HepG2 (cell line): Measurements from ENCODE around the gene GLUD1. TPM values are rescaled to one million over a fixed set of nuclear protein-coding genes. Genes with fewer than 3 reads are reported as not detected.

Experiments
- ATAC-seq: fragments of 200-7000 bp; cut with Tn5 transposase; 3 replicates; pipeline ENCODE4 v1.9.1; 2020; ENCODE audit warnings: mild to moderate bottlenecking, moderate library complexity
- BruUV-seq: library from RNA; stranded (reverse); fragments of 400-500 nt; replicated peaks from 2 replicates; lab custom pipeline; 2021; lab: Mats Ljungman, UMichigan
- CTCF ChIA-PET: fragments of 300-600 bp; formaldehyde crosslinking; extraction: SDS; loops from one replicate; lab custom pipeline; 2021; ENCODE audit warnings: low total read pairs, inconsistent platforms, low intra/inter-chr PET ratio; lab: Yijun Ruan, JAX
- POLR2A ChIA-PET: fragments of 350-600 bp; sonication (Branson Sonifier 250); formaldehyde crosslinking; loops from one replicate; lab custom pipeline; 2020; ENCODE audit warnings: antibody characterized with exemption, inconsistent platforms; lab: Yijun Ruan, JAX
- DNase-seq: peaks from one replicate; pipeline ENCODE4 v3.0.0-alpha.2; 2015; ENCODE audit warnings: low spot score
- FAIRE-seq: peaks from 3 replicates; lab custom pipeline; 2011; peaks lifted over from hg19 to GRCh38; lab: Jason Lieb, UNC
- H2AFZ ChIP-seq: one replicate; pipeline ENCODE4 v1.6.1; 2011; ENCODE audit warnings: low read length, inconsistent platforms
- H3K27ac ChIP-seq: fragments of 300-600 bp; 3 replicates; pipeline ENCODE4 v1.8.0; 2011; ENCODE audit warnings: mixed run types, mild to moderate bottlenecking, mixed read lengths, low read length, inconsistent platforms; ENCODE audit not compliant: insufficient read depth; ENCODE audit errors: extremely low read length
- H3K27me3 ChIP-seq, 2 experiments: fragments of 200-600 bp in 1 of 2; 2 replicates in 1 of 2; 3 replicates in 1 of 2; pipeline versions ENCODE4 v1.6.0 to v1.8.0; 2011; ENCODE audit warnings: low read length in 2 of 2, mild to moderate bottlenecking in 2 of 2, moderate library complexity in 2 of 2, inconsistent platforms in 1 of 2; ENCODE audit not compliant: insufficient read depth in 2 of 2, control insufficient read depth in 1 of 2
- H3K36me3 ChIP-seq, 2 experiments: fragments of 200-600 bp in 1 of 2; replicated peaks in 1 of 2; 2 replicates in 1 of 2; 3 replicates in 1 of 2; pipeline versions ENCODE4 v1.5.1 to v1.8.0; 2011; ENCODE audit warnings: low read length in 2 of 2, inconsistent platforms in 1 of 2; ENCODE audit not compliant: insufficient read depth in 2 of 2, control insufficient read depth in 1 of 2
- H3K4me1 ChIP-seq: 2 replicates; pipeline ENCODE4 v1.5.1; 2012; ENCODE audit warnings: low read length, inconsistent platforms; ENCODE audit not compliant: insufficient read depth
- H3K4me2 ChIP-seq: 2 replicates; pipeline ENCODE4 v1.6.0; 2011; ENCODE audit warnings: low read depth, low read length, inconsistent platforms
- H3K4me3 ChIP-seq, 3 experiments: fragments of 200-600 bp in 1 of 3; sonication (generic), shearing (Covaris generic) in 1 of 3; replicated peaks in 1 of 3; 2 replicates each; pipeline ENCODE4 v1.5.1; 2011 to 2016; ENCODE audit warnings: low read length in 3 of 3, inconsistent platforms in 2 of 3, low read depth in 2 of 3, mild to moderate bottlenecking in 2 of 3, control low read depth in 1 of 3, mixed read lengths in 1 of 3; ENCODE audit not compliant: insufficient read depth in 1 of 3
- H3K79me2 ChIP-seq: one replicate; pipeline ENCODE4 v1.6.1; 2011; ENCODE audit warnings: low read length, inconsistent platforms; ENCODE audit not compliant: insufficient read depth
- H3K9ac ChIP-seq: 2 replicates; pipeline ENCODE4 v1.6.0; 2011; ENCODE audit warnings: mild to moderate bottlenecking, low read depth, low read length, inconsistent platforms; ENCODE audit not compliant: insufficient read depth
- H3K9me3 ChIP-seq: 2 replicates; pipeline ENCODE4 v1.5.1; 2012; ENCODE audit warnings: mild to moderate bottlenecking, low read length
- H4K20me1 ChIP-seq: 2 replicates; pipeline ENCODE4 v1.6.0; 2011; ENCODE audit warnings: inconsistent platforms, mild to moderate bottlenecking, low read length, moderate library complexity; ENCODE audit not compliant: insufficient read depth
- MAFK ChIP-seq, 2 experiments: IDR thresholded peaks in 1 of 2; conservative IDR thresholded peaks in 1 of 2; 2 replicates each; pipeline ENCODE4 v1.6.1; 2011; ENCODE audit warnings: improper control_type of control experiment in 2 of 2, low read length in 2 of 2
- MLLT10 ChIP-seq: sonication (generic); formaldehyde crosslinking; IDR thresholded peaks from 2 replicates; pipeline ENCODE4 v1.4.0; 2020; ENCODE audit warnings: missing genetic modification reagents
- MTF1 ChIP-seq: sonication (generic); formaldehyde crosslinking; IDR thresholded peaks from 2 replicates; pipeline ENCODE4 v1.5.0; 2020; ENCODE audit warnings: missing genetic modification reagents
- SALL1 ChIP-seq: sonication (generic); formaldehyde crosslinking; IDR thresholded peaks from 2 replicates; pipeline ENCODE4 v1.8.0; 2022; ENCODE audit warnings: mild to moderate bottlenecking, missing genetic modification reagents
- SRSF1 ChIP-seq: fragments of 200-400 bp; formaldehyde crosslinking; optimal IDR thresholded peaks from 2 replicates; pipeline ENCODE3; 2017; ENCODE audit warnings: mild to moderate bottlenecking, low read depth, low read length, moderate library complexity
- ZFAT ChIP-seq: sonication (generic); formaldehyde crosslinking; conservative IDR thresholded peaks from 2 replicates; pipeline ENCODE4 v1.8.1; 2023; ENCODE audit warnings: missing genetic modification reagents, inconsistent platforms
- ZNF33B ChIP-seq: sonication (generic); formaldehyde crosslinking; IDR thresholded peaks from 2 replicates; pipeline ENCODE4 v1.5.1; 2020; ENCODE audit warnings: mild to moderate bottlenecking, missing genetic modification reagents
- ZNF841 ChIP-seq: sonication (generic); formaldehyde crosslinking; IDR thresholded peaks from 2 replicates; pipeline ENCODE4 v1.8.1; 2023; ENCODE audit warnings: missing genetic modification reagents, borderline replicate concordance
- WGBS: methylation state at CpG from one replicate; pipeline ENCODE4 v1.1.6; 2017; ENCODE audit warnings: low lambda C conversion rate; 5-methylcytosine and 5-hydroxymethylcytosine counted together
- in situ Hi-C: cut with HindIII; loops from 2 replicates; pipeline ENCODE4 v1.10.0; 2017; ENCODE audit warnings: low pct_unique_long_range_greater_than_20kb; ENCODE audit not compliant: extremely low pct_ligation_motif_present
- intact Hi-C: fragments of 100-400 bp; cut with micrococcal nuclease; formaldehyde crosslinking; loops from one replicate; pipeline ENCODE4 v1.10.0; 2022; ENCODE audit not compliant: unreplicated experiment
- polyA plus RNA-seq, 8 experiments: library from polyadenylated mRNA; depleted of rRNA in 3 of 8; stranded (reverse) in 7 of 8; unstranded in 1 of 8; fragments of >200 nt; fragmentation: Illumina TruSeq in 4 of 8; extraction: Trizol in 4 of 8; gene quantifications; 2 replicates each; pipeline versions ENCODE4 v1.2.1 to v1.2.3, GENCODE V29; 2011 to 2016; ENCODE audit warnings: low read depth in 4 of 8, missing spikeins in 1 of 8, mixed read lengths in 1 of 8; ENCODE audit not compliant: insufficient read depth in 1 of 8
- total RNA-seq, 5 experiments: library from RNA; depleted of rRNA; stranded (reverse); fragments of >200 nt; fragmentation: Illumina TruSeq; extraction: Trizol; gene quantifications; 2 replicates each; pipeline ENCODE4 v1.2.3, GENCODE V29; 2016; ENCODE audit warnings: low read depth in 1 of 5
- TF ChIP-seq, protein P1 (sequence below): sonication (generic); formaldehyde crosslinking; IDR thresholded peaks from 2 replicates; pipeline ENCODE4 v1.5.0; 2020; ENCODE audit warnings: mild to moderate bottlenecking, low read depth, missing genetic modification reagents, borderline replicate concordance
- TF ChIP-seq, protein P2 (sequence below): sonication (generic); formaldehyde crosslinking; IDR thresholded peaks from 2 replicates; pipeline ENCODE4 v1.5.1; 2020; ENCODE audit warnings: missing genetic modification reagents, mild to moderate bottlenecking, borderline replicate concordance
- TF ChIP-seq, protein P3 (sequence below): IDR thresholded peaks from 2 replicates; pipeline ENCODE4 v1.6.1; 2016
- TF ChIP-seq, protein P4 (sequence below): IDR thresholded peaks from 2 replicates; pipeline ENCODE4 v1.6.1; 2018; ENCODE audit warnings: missing genetic modification reagents, mild to moderate bottlenecking, missing compliant biosample characterization
- TF ChIP-seq, protein P5 (sequence below): sonication (generic); formaldehyde crosslinking; IDR thresholded peaks from 2 replicates; pipeline ENCODE4 v1.4.0; 2020; ENCODE audit warnings: mild to moderate bottlenecking, missing genetic modification reagents, borderline replicate concordance

The GLUD1 gene
- total and polyA plus RNA-seq, 2 of the 13 experiments (the other 11 are each of a cell fraction or from before 2014, with no cell fraction given) = 301 to 798 TPM

DNA sequence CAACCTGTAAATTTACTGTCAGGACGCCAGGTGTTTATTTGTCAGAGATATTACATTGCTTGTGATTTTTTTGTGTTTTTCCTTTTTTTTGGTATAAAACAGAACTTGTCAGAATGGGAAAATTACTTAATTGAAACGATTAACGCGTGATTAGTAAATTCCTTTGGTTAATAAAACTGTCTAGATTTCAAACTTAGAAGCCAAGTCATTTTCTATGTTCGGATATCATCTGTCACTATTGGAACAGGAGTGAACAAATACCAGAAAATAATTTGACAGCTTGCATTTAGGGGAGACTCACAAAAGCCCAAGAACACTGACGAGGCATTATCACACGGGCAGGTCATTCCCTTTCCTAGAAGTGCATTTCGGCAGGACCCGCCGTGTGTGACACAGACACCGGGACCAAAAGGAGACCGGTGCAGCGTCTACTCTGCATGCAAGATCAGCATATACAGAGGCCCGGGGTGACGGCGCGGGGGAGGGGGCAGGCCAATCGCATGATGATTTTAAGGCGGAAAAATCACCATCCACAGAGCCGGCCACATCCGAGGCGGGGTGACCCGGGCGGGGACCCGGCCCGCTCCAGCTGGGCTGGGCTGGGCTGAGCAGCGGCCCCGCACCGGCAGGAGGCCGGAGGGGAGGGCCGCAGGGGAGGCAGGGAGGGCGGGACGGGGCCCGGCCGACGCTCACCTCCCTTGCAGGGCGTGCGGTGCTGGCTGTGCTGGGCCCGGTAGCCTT, 841 bp downstream of the GLUD1 start:
- no peaks in the 10 kb centered on the region; a peak in 1 of 5 replicates for H3K27me3 ChIP-seq
- H3K79me2 ChIP-seq = peaks cover 89% of the 10 kb centered on the region
- no peak overlapping the region for H2AFZ ChIP-seq
- peaks cover 33% of the 10 kb centered on the region for H4K20me1 ChIP-seq
- DNase-seq (no peak), ATAC-seq (peak; percentile 8), FAIRE-seq (no peak)
- H3K9ac ChIP-seq = peak overlapping the region; percentile 83
- peaks cover 53% of the 10 kb centered on the region for H3K4me1 ChIP-seq
- peak overlapping the region; percentile 78 to 91 (median 90) for H3K4me3 ChIP-seq
- ChIA-PET POLR2A (interaction anchor here (1.1 to 1.9 kb wide), 4 partner anchors 10 to 769 kb away, joined by 3 to 14 read pairs (median 7); partner anchors contain the start of genes KLLN and PTEN), CTCF (no interaction called here)
- peak overlapping the region; percentile 81 for H3K27ac ChIP-seq
- H3K36me3 ChIP-seq = peaks cover 2 to 18% of the 10 kb centered on the region in 2 experiments
- intact Hi-C loops (loop anchor here (2.0 kb wide), 1 partner anchor 43 kb away; no protein-coding TSS in a partner anchor), in situ Hi-C loops (no loop called here)
- H3K4me2 ChIP-seq = peak overlapping the region; percentile 84
- under 1% methylated on average over 13 of the region's 39 CpGs for WGBS
- TSS peak; percentile 41 for BruUV-seq
- no peaks in the 10 kb centered on the region for H3K9me3 ChIP-seq
- TF ChIP-seq MAFK (conservative IDR thresholded peaks at IDR 0.05 in 1 of 2, IDR thresholded peaks at IDR 0.05 in 1 of 2; ENCODE audit: low read length in 2 of 2) (peak; percentile 64 to 74), SALL1 (0 out of 2 replicates have a peak, but pooled peaks have one; percentile 10), MLLT10 (CRISPR knock-in tag) (no peak), ZFAT (CRISPR knock-in tag) (no peak), ZNF841 (CRISPR knock-in tag) (no peak), SRSF1 (no peak), ZNF33B (no peak), MTF1 (CRISPR knock-in tag) (no peak)
- TF ChIP-seq, protein P1, sequence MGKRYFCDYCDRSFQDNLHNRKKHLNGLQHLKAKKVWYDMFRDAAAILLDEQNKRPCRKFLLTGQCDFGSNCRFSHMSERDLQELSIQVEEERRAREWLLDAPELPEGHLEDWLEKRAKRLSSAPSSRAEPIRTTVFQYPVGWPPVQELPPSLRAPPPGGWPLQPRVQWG (CRISPR knock-in tag) = no peak
- TF ChIP-seq, protein P2, sequence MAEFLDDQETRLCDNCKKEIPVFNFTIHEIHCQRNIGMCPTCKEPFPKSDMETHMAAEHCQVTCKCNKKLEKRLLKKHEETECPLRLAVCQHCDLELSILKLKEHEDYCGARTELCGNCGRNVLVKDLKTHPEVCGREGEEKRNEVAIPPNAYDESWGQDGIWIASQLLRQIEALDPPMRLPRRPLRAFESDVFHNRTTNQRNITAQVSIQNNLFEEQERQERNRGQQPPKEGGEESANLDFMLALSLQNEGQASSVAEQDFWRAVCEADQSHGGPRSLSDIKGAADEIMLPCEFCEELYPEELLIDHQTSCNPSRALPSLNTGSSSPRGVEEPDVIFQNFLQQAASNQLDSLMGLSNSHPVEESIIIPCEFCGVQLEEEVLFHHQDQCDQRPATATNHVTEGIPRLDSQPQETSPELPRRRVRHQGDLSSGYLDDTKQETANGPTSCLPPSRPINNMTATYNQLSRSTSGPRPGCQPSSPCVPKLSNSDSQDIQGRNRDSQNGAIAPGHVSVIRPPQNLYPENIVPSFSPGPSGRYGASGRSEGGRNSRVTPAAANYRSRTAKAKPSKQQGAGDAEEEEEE (CRISPR knock-in tag) = no peak
- TF ChIP-seq, protein P3, sequence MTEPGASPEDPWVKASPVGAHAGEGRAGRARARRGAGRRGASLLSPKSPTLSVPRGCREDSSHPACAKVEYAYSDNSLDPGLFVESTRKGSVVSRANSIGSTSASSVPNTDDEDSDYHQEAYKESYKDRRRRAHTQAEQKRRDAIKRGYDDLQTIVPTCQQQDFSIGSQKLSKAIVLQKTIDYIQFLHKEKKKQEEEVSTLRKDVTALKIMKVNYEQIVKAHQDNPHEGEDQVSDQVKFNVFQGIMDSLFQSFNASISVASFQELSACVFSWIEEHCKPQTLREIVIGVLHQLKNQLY (CRISPR knock-in tag) = no peak
- TF ChIP-seq, protein P4, sequence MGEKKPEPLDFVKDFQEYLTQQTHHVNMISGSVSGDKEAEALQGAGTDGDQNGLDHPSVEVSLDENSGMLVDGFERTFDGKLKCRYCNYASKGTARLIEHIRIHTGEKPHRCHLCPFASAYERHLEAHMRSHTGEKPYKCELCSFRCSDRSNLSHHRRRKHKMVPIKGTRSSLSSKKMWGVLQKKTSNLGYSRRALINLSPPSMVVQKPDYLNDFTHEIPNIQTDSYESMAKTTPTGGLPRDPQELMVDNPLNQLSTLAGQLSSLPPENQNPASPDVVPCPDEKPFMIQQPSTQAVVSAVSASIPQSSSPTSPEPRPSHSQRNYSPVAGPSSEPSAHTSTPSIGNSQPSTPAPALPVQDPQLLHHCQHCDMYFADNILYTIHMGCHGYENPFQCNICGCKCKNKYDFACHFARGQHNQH (CRISPR knock-in tag) = 0 out of 2 replicates have a peak, but pooled peaks have one; percentile 7
- TF ChIP-seq, protein P5, sequence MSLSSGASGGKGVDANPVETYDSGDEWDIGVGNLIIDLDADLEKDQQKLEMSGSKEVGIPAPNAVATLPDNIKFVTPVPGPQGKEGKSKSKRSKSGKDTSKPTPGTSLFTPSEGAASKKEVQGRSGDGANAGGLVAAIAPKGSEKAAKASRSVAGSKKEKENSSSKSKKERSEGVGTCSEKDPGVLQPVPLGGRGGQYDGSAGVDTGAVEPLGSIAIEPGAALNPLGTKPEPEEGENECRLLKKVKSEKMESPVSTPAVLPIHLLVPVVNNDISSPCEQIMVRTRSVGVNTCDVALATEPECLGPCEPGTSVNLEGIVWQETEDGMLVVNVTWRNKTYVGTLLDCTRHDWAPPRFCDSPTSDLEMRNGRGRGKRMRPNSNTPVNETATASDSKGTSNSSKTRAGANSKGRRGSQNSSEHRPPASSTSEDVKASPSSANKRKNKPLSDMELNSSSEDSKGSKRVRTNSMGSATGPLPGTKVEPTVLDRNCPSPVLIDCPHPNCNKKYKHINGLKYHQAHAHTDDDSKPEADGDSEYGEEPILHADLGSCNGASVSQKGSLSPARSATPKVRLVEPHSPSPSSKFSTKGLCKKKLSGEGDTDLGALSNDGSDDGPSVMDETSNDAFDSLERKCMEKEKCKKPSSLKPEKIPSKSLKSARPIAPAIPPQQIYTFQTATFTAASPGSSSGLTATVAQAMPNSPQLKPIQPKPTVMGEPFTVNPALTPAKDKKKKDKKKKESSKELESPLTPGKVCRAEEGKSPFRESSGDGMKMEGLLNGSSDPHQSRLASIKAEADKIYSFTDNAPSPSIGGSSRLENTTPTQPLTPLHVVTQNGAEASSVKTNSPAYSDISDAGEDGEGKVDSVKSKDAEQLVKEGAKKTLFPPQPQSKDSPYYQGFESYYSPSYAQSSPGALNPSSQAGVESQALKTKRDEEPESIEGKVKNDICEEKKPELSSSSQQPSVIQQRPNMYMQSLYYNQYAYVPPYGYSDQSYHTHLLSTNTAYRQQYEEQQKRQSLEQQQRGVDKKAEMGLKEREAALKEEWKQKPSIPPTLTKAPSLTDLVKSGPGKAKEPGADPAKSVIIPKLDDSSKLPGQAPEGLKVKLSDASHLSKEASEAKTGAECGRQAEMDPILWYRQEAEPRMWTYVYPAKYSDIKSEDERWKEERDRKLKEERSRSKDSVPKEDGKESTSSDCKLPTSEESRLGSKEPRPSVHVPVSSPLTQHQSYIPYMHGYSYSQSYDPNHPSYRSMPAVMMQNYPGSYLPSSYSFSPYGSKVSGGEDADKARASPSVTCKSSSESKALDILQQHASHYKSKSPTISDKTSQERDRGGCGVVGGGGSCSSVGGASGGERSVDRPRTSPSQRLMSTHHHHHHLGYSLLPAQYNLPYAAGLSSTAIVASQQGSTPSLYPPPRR (CRISPR knock-in tag) = no peak
